ACHN (cell line): ENCODE data around the gene PALLD.

ENCODE experiments used
- DNase-seq: peaks from one replicate; pipeline ENCODE4 v3.0.0-alpha.2; 2015
- in situ Hi-C: cut with HindIII; loops from 2 replicates; pipeline ENCODE4 v1.10.0; 2017; ENCODE audit warnings: low sequenced_read_pairs, low pct_ligation_motif_present, low pct_unique_long_range_greater_than_20kb

The PALLD gene

GRCh38 chr4:168777277-168777965 lies 280.6 kb downstream of the PALLD start:
- in situ Hi-C loops: no loop called here
- DNase-seq: no peak

GRCh38 chr4:168781341-168781740 lies 284.5 kb downstream of the PALLD start:
- in situ Hi-C loops: no loop called here
- no peak for DNase-seq

GRCh38 chr4:168781926-168782325 lies 285.1 kb downstream of the PALLD start:
- in situ Hi-C loops: no loop called here
- no peak for DNase-seq

- in situ Hi-C loops: no loop called here
- no peak for DNase-seq
Observed at GRCh38 chr4:168782439-168782838, 285.6 kb downstream of the PALLD start.

- DNase-seq: no peak
Observed at GRCh38 chr4:168784786-168785461, 288.1 kb downstream of the PALLD start.

GRCh38 chr4:168787334-168787733 lies 290.5 kb downstream of the PALLD start:
- no peak for DNase-seq
- in situ Hi-C loops: no loop called here

More at GRCh38 chr4:168784786-168785461, 288.1 kb downstream of the PALLD start:
- in situ Hi-C loops: no loop called here

- DNase-seq: peak; percentile 78
Observed at GRCh38 chr4:168787801-168788595, 291.1 kb downstream of the PALLD start.

GRCh38 chr4:168790898-168791297 lies 294.0 kb downstream of the PALLD start:
- no peak for DNase-seq
- in situ Hi-C loops: no loop called here

More at GRCh38 chr4:168787801-168788595, 291.1 kb downstream of the PALLD start:
- in situ Hi-C loops: no loop called here

GRCh38 chr4:168791376-168791775 lies 294.5 kb downstream of the PALLD start:
- no peak for DNase-seq

GRCh38 chr4:168793542-168793941 lies 296.7 kb downstream of the PALLD start:
- DNase-seq: no peak
- in situ Hi-C loops: no loop called here

More at GRCh38 chr4:168791376-168791775, 294.5 kb downstream of the PALLD start:
- in situ Hi-C loops: no loop called here

GRCh38 chr4:168794092-168794707 lies 297.3 kb downstream of the PALLD start:
- in situ Hi-C loops: no loop called here
- DNase-seq: no peak

GRCh38 chr4:168794881-168795280 lies 298.0 kb downstream of the PALLD start:
- no peak for DNase-seq
- in situ Hi-C loops: no loop called here

- DNase-seq: peak; percentile 57
- in situ Hi-C loops: no loop called here
Observed at GRCh38 chr4:168795346-168795745, 298.5 kb downstream of the PALLD start.

GRCh38 chr4:168796362-168797106 lies 299.7 kb downstream of the PALLD start:
- in situ Hi-C loops: no loop called here
- DNase-seq: peak; percentile 94

- in situ Hi-C loops: no loop called here
- DNase-seq: peak; percentile 52
Observed at GRCh38 chr4:168797194-168797593, 300.3 kb downstream of the PALLD start.

- no peak for DNase-seq
- in situ Hi-C loops: no loop called here
Observed at GRCh38 chr4:168797738-168798375, 301.0 kb downstream of the PALLD start.

- in situ Hi-C loops: no loop called here
- DNase-seq: no peak
Observed at GRCh38 chr4:168800926-168801325, 304.1 kb downstream of the PALLD start.

- in situ Hi-C loops: no loop called here
- DNase-seq: no peak
Observed at GRCh38 chr4:168802222-168802621, 305.4 kb downstream of the PALLD start.
